DLD1 (cell line): ENCODE results near the gene CNTN2.

Experiments
- in situ Hi-C: cut with HindIII; loops from 2 replicates; pipeline ENCODE4 v1.10.0; 2017; ENCODE audit warnings: low sequenced_read_pairs

The CNTN2 gene

DNA sequence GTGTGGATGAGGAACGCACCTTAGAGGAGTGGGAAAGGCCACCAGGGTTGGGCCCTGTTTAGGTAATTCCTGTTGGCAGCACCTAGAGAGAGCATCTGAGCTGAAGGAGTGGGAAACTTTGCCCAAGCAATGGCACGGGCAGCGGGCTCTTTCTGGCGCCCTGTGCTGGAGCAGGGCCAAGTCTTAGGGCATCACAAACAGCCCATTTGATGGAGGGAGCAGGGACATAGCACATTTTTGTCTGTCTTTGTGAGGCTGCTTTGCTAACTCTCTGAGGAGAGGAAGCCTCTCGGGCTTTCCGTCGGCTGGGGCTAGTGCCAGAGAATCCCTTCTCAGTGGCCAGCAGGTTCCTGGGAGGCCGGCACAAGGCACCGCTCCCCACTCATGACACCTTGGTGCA is 22.5 kb upstream of the CNTN2 start:
- in situ Hi-C loops, result no loop called here

- in situ Hi-C loops, result no loop called here
Measured at GRCh38 chr1:205024679-205025078, 18.3 kb upstream of the CNTN2 start.

DNA sequence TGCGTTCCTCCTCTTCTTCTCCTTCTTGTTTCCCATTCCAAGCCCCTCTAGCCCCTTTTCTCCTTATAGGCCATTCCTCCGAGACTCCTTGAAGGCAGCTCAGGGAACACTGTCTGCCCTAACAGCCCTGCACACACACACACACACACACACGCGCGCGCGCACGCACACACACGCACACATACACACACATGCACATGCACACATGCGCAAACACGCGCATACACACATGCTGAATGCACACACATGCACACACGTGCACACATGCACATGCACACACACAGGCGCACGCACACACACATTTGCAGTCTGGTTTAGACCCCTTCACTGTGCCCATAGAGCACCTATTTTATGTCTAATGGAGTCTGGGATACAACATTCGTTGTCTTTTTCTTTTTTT is 17.8 kb upstream of the CNTN2 start:
- in situ Hi-C loops, result no loop called here

DNA sequence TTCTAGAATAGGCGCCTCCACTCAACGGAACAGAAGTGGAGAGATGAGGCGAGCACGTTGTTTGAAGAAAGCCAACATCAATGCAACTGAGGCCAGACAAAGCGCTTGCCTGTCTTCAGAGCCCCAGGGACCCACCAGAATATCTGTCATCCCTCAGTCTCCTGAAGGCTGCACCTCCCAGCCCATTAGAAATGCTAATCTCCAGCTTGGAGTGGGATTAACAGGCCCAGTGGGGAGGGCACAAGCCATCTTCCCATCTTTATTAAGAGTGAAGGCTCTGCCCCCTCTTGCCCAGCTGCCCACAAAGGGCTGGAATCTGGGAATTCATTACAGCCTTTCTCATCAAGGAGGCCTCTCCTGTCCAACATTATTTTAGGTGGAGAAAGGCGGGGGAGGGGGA is 16.8 kb upstream of the CNTN2 start:
- in situ Hi-C loops, result no loop called here

DNA sequence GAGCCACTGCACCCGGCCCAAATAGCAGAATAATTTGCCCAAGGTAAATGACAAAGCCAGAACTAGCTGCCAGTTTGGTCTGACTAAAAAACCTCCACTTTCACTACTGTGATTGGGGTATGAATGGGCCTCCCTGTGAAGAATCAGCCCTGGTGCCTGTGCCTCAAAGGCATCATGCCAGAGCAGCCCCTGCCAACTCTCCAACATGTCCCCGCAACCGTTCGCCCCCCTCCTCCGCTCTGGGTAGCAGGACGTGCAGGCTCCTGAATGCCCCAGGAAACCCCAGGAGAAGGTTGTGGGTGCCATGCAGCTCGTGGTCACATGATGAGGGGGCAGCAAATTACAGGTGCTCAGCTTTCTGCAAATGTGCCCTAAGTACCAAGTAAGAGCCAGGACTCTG is 14.6 kb upstream of the CNTN2 start:
- in situ Hi-C loops, result no loop called here

- in situ Hi-C loops, result no loop called here
Measured at GRCh38 chr1:205028924-205029323, 14.1 kb upstream of the CNTN2 start.

DNA sequence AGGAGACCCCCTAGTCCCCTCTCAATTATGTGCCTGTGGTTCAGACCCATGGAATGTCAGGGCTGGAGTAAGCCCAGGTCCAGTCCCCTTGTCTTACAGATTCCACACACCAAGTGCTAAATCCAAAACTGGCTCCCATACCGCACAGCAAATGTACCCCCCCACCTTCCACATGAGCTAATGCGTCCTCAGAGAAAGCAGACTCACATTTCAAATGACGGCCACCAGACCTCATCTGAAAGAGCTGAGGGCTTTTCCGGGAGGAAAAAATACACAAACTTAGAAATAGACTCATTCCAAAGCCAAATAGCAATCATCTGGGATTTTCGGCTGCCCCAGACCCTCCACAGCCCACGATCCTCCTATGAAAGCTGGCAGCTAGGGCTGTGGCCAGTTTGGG is 12.8 kb upstream of the CNTN2 start:
- in situ Hi-C loops, result no loop called here

DNA sequence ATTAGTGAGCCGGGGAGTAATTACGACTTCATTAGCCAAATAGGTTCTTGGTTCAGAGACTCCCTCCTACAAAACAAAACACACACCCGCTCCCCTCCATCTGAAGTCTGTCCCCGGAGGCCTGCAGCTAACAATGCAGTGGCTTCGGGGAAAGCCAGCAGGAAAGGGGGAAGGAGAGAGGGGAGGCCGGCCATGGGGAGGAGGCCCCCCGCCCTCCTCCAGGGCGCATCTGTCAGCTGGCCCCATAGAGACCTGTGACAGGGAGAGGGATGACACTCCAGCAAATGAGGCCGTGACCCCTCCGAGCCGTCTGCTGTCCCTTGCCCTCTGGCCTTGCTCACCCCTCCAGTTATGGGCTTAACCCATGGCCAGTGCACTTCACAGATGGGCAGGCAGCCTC is 12.1 kb upstream of the CNTN2 start:
- in situ Hi-C loops, result no loop called here

DNA sequence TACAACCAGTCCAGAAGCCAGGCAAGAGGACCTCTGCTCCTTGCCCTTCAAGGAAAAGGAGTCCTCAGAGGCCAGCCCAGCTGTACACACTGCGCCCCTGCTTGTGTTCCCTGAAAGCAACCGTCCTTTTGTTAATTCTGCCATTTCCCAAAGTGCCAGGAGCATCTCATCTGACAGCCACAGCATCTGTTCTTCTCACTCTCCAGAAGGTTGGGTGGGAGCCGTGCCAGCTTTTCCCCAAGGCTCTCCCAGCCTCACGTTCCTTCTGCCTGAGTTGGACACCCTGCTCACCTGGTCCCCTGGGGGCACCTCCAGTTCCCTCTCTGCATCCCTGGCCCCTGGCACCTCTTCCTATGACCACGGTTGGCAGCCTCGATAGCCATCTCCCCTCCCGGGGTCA is 10.5 kb upstream of the CNTN2 start:
- in situ Hi-C loops, result no loop called here

DNA sequence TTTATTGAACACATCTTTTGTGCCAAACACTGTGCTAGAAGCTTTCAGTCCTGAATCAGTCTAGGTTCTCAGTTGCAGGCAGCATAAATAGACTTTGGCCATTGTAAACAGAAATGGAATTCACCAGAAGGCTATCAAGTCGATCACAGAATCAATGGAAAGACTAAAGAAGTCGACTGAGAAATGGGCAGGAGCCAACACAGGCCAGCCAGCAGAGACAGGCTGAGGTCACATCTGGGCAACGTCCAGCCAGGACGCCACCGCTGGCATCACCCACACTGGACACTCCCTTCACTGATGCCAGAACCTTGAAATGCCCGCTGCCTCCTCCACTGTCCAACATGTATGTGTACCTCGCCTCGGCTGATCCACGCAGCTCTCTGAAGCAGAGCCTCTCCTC is 5.5 kb upstream of the CNTN2 start:
- in situ Hi-C loops, result no loop called here

DNA sequence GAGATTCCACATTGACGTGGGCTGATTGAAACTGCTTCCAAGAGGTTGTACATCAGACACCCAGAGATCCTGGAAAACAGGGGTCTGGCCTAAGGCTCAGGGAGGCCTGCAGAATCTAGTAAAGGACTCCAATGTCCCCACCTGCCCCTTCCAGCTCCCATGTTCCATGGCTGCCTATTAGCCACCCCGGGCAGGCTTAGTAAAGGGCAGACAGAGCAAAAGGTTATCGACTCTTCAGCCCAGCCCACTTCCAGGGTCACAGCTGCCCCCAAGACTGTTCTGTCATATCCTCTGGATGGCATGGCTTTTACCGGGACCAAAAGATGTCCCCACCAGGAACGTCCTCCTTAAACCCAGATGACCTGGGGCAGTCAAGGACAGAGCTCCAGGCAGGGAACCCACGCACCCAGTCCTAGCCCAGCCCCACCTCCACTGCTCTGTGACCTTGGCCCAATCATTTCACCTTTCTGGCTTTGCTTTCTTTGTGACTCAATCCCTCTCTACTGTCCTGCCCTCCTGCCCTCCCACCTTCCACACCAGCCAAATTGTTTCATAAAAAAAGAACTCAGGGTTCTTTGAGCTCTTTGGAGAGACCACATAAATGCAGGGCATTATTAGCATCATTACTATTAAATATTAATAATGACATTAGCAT is 4.8 kb upstream of the CNTN2 start:
- in situ Hi-C loops, result no loop called here

DNA sequence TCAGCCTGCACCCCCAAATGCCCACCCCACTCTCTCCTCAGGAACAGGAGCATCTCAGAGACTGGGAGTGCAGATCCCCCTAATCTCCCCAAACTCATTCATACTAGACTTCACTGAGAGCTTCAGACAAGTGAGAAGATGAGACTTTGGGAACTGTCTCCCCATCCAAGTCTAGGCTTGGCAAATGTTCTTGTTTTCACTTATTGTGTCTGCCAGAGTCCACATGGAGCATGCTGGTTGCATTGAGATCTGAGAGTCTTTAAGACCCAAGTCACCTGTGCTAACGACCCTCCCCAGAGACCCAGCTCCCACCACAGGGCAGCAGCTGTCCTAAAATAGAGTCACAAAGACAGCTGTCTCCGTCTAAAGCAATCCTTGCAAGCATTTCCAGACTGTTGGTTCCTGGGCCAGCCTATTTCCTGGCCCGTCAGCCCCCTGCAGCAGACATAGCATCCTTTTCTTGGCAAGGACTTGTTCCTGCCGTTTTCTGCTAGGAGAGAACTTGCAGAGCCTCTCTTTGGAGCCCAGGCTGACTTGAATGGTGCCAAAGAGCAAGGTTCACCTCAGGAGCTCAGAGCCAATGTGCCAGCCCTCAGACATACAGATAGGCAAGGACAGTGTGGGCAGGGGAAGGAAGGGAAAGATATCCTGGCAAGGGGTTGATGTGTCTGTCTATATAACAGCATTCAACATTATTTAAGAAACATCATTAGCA is 1.9 kb upstream of the CNTN2 start:
- in situ Hi-C loops, result no loop called here

DNA sequence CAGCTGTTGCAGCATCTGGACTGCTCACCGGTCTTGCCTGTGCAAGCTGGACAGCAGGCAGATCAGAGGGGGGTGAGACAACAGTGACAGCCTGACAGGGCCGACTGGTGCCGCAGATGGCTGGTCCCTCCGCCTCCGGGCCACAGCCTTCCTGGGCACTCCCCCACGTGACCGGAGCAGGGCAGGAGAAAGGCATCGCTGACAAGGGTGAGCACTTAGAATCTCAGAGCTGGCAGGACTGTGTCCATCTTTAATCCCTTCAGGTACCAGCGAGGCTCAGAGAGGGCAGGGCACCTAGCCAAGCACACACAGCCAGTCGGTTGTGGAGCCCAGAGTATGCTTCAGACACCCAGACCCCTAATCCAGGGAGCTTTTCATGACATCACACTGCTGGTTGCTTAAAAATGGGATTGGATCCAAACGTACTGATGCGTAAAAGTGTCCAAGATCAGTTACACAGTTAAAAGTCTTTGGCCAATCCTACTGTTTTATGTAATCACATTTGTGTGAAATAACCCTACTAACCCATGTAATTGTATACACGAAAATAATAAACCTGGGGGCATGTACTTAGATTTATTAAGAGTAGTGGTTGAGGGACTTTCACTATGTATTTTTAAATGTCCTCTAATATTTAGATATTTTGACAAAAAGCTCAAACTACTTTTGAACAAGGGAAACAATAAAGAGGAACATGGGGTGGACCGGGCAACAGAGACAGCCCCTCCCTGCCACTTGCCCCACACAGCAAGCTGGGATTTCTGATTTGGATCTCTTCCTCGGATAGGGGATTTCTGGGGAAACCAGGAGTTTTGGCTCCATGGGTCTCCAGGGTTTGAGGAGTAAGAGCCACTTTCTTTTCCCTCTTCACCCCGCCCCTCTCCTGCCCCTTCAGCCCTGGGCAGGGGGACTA is 758 bp upstream of the CNTN2 start:
- in situ Hi-C loops, result no loop called here

DNA sequence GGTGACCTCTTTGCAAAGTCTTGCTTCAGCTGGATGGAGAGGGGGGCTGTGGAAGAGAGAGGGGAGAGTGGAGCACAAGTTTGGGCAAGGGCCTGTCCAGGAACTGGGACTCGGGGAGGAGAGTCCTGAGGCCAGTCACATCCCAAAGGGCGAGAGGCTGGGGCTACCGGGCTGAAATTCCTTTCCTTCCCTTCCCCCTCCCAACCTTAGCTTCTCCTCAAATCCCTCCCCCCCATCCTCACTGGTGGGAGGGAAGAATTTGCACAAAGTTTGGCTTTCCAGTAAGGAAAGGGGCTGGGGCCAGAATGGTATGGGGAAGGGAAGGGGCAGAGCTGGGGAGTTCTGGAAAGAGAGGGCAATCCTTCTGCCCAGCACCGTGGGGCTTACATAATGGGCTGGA is 854 bp downstream of the CNTN2 start:
- in situ Hi-C loops, result no loop called here

- in situ Hi-C loops, result no loop called here
Measured at GRCh38 chr1:205044741-205045140, 1.7 kb downstream of the CNTN2 start.

DNA sequence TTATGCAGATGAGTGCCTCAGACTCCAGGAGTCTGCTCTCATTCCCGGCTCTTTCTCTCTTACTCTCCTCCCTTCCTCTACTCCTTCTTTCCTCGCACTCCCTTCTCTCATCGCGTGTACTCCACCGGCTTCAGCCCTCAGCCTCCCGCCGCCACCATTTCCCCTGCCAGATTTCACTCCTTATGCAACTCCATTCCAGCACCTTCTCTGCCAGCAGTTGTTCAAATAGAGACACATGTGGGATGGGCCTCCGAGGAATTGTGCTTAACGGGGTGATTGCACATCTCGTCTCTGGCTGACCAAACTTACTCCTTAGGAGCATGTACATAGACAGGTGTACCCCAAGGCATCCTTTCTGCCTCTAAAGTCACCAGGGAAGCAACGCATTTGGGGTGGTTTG is 2.1 kb downstream of the CNTN2 start:
- in situ Hi-C loops, result no loop called here

DNA sequence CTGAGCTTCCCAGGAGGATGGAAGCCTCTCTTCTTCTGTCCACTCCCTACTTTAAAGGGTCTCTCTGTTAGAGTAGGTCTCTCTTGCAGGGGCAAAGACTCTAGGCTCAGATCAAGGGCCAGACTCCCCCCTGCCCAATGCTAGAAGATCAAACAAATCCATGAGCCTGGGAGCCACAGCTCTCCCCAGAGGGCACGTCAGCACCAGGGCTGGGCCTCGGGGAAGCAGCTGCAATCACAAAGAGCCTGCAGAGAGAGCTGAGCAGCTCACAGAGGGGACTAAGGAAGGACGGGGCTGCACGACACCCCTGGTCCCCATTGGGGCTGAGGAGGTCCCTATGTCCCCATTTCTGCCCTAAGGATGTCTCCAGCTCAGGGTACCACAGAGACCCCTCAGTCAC is 3.9 kb downstream of the CNTN2 start:
- in situ Hi-C loops, result no loop called here

GRCh38 chr1:205047764-205048231 is 4.8 kb downstream of the CNTN2 start:
- in situ Hi-C loops, result no loop called here

GRCh38 chr1:205048382-205048781 is 5.4 kb downstream of the CNTN2 start:
- in situ Hi-C loops, result no loop called here

- in situ Hi-C loops, result no loop called here
Measured at GRCh38 chr1:205049479-205049878, 6.5 kb downstream of the CNTN2 start.

- in situ Hi-C loops, result no loop called here
Measured at GRCh38 chr1:205052690-205053089, 9.7 kb downstream of the CNTN2 start.

DNA sequence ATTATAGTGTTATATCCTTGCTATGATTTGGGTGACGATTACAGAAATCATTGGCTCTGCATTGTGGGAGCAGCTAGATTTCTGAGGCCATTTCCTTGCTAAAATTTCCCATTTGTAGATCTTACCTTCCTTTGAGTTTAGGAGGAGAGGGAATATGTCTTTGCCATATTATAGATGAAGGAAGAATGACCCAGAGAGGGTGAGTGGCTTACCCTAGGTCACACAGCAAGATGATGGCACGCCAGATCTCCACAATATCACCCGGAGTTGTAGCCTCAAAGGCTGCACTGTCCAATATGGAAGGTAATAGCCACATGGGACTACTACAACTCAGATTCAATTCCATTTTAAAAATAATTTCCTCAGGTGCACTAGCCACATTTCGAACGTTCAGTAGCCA is 10.3 kb downstream of the CNTN2 start:
- in situ Hi-C loops, result no loop called here
